Measurements from ENCODE around the gene LPAR3.

Gene LPAR3

GRCh38 chr1:84855691-84856630 lies 37.0 kb downstream of the LPAR3 start:
- Histone ChIP-seq H3K4me3 (replicated peaks; ENCODE audit: insufficient read depth, low read length) (no peak overlapping the region), H3K27ac (replicated peaks) (no peak overlapping the region), H3K27me3 (ENCODE audit: insufficient read depth, poor library complexity, severe bottlenecking) (peaks cover 2% of the 10 kb centered on the region)
- no peak for DNase-seq (ENCODE audit: low read depth in 1 of 2, low spot score in 1 of 2)
- TF ChIP-seq GABPA (IDR thresholded peaks at IDR 0.05; ENCODE audit: low read depth), result no peak
- no peak for TF ChIP-seq POLR2AphosphoS5 (IDR thresholded peaks at IDR 0.05; ENCODE audit: low read depth)
- TF ChIP-seq, protein P1, sequence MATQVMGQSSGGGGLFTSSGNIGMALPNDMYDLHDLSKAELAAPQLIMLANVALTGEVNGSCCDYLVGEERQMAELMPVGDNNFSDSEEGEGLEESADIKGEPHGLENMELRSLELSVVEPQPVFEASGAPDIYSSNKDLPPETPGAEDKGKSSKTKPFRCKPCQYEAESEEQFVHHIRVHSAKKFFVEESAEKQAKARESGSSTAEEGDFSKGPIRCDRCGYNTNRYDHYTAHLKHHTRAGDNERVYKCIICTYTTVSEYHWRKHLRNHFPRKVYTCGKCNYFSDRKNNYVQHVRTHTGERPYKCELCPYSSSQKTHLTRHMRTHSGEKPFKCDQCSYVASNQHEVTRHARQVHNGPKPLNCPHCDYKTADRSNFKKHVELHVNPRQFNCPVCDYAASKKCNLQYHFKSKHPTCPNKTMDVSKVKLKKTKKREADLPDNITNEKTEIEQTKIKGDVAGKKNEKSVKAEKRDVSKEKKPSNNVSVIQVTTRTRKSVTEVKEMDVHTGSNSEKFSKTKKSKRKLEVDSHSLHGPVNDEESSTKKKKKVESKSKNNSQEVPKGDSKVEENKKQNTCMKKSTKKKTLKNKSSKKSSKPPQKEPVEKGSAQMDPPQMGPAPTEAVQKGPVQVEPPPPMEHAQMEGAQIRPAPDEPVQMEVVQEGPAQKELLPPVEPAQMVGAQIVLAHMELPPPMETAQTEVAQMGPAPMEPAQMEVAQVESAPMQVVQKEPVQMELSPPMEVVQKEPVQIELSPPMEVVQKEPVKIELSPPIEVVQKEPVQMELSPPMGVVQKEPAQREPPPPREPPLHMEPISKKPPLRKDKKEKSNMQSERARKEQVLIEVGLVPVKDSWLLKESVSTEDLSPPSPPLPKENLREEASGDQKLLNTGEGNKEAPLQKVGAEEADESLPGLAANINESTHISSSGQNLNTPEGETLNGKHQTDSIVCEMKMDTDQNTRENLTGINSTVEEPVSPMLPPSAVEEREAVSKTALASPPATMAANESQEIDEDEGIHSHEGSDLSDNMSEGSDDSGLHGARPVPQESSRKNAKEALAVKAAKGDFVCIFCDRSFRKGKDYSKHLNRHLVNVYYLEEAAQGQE (IDR thresholded peaks at IDR 0.05; ENCODE audit: insufficient replicate concordance, low read depth), result no peak
- TF ChIP-seq SPI1 (IDR thresholded peaks at IDR 0.05; ENCODE audit: borderline replicate concordance, low read depth), result no peak
- no peak for TF ChIP-seq CTCF (IDR thresholded peaks at IDR 0.05; ENCODE audit: insufficient read depth, low read length)

- peaks cover 2% of the 10 kb centered on the region for H3K27me3 ChIP-seq (ENCODE audit: insufficient read depth, poor library complexity, severe bottlenecking)
- TF ChIP-seq SPI1 (IDR thresholded peaks at IDR 0.05; ENCODE audit: borderline replicate concordance, low read depth) (no peak), CTCF (IDR thresholded peaks at IDR 0.05; ENCODE audit: insufficient read depth, low read length) (no peak), POLR2AphosphoS5 (IDR thresholded peaks at IDR 0.05; ENCODE audit: low read depth) (no peak), GABPA (IDR thresholded peaks at IDR 0.05; ENCODE audit: low read depth) (no peak)
- TF ChIP-seq, protein P1 (IDR thresholded peaks at IDR 0.05; ENCODE audit: insufficient replicate concordance, low read depth), result no peak
- H3K4me3 ChIP-seq (replicated peaks; ENCODE audit: insufficient read depth, low read length), result no peak overlapping the region
- H3K27ac ChIP-seq (replicated peaks), result no peak overlapping the region
- no peak for DNase-seq (ENCODE audit: low read depth in 1 of 2, low spot score in 1 of 2)
These were observed 37.8 kb downstream of the LPAR3 start for GRCh38 chr1:84855168-84855567.

DNA sequence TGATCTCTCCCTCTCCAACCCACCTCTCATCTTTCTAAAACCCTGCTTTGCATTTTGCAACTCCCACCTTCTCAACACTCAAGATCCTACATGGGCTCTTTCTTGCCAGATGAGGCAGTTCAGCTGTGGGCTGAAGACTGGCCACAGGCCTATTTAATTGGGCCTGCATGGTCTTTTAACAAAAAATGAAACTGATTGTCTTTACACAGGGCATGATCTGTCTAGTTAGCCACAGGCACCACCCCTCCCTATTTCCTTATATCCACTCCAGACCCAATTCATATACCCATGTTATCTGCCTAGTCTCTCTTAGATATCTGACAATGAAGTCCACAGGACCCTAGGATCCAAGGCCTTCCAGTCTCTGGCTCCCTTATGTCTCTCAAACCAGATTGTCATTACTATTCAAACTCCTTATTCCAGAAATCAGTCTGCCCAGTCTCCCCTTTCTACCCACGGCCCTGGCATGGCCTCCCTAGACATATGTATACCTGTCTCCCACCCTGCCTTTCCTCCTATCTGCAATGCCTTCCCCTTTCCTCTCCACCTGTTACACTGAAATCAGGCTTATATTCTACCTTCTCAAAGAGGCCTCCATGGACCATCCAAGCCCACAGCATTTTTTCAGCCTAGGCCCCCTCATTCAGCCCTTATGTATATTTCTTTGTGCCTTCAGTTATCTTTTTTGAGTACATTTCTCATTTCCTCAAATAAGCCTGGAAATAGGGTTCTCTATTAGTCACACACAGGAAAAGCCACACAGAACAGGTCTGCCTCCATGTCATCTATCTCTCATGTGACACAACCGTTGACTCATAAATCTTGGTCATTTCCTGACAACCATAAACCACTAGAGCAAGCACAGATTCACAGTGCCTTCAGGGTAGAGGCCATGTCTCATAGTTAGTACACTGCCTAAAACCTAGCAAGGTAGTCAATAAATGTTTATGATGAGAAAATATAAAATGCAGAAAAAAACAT lies 39.0 kb downstream of the LPAR3 start:
- no peak for TF ChIP-seq CTCF (IDR thresholded peaks at IDR 0.05; ENCODE audit: insufficient read depth, low read length)
- TF ChIP-seq GABPA (IDR thresholded peaks at IDR 0.05; ENCODE audit: low read depth), result no peak
- no peak for TF ChIP-seq POLR2AphosphoS5 (IDR thresholded peaks at IDR 0.05; ENCODE audit: low read depth)
- TF ChIP-seq, protein P1 (IDR thresholded peaks at IDR 0.05; ENCODE audit: insufficient replicate concordance, low read depth), result no peak
- no peak; the same call in 1 of the 2 replicates for TF ChIP-seq SPI1 (IDR thresholded peaks at IDR 0.05; ENCODE audit: borderline replicate concordance, low read depth)
- Histone ChIP-seq H3K27me3 (ENCODE audit: insufficient read depth, poor library complexity, severe bottlenecking) (peaks cover 2% of the 10 kb centered on the region), H3K4me3 (replicated peaks; ENCODE audit: insufficient read depth, low read length) (no peak overlapping the region), H3K27ac (replicated peaks) (no peak overlapping the region)
- peak in 1 of 2 experiments; percentile 32 for DNase-seq (ENCODE audit: low read depth in 1 of 2, low spot score in 1 of 2)

Data from HL-60 (cell line).